Neural progenitor cell (in vitro differentiated cells): ENCODE data around the gene NCF1. TPM values are rescaled to one million over a fixed set of nuclear protein-coding genes. Genes with fewer than 3 reads are reported as not detected.
"Not testable (repeated sequence)": the region's sequence is repeated elsewhere in the genome, so short reads cannot be mapped to it uniquely, and the experiment has no call there.

Source experiments
- DNase-seq: peaks from one replicate; pipeline ENCODE4 v3.0.0-alpha.2; 2016; ENCODE audit warnings: low spot score
- H2AFZ ChIP-seq: fragments of 200-600 bp; sonication (generic); replicated peaks from 2 replicates; pipeline ENCODE4 v1.6.1; 2016; ENCODE audit warnings: antibody characterized with exemption
- H3F3A ChIP-seq: fragments of 200-600 bp; sonication (generic); 2 replicates; pipeline ENCODE4 v1.6.1; 2016; ENCODE audit warnings: antibody characterized with exemption, low read depth
- H3K27ac ChIP-seq: fragments of 200-600 bp; sonication (generic); 2 replicates; pipeline ENCODE4 v1.5.1; 2016; ENCODE audit warnings: mild to moderate bottlenecking
- H3K27me3 ChIP-seq: fragments of 200-600 bp; sonication (generic); 2 replicates; pipeline ENCODE4 v1.6.1; 2016; ENCODE audit warnings: mild to moderate bottlenecking, moderate library complexity
- H3K36me3 ChIP-seq: fragments of 200-600 bp; sonication (generic); 2 replicates; pipeline ENCODE4 v1.5.1; 2016
- H3K4me1 ChIP-seq: fragments of 200-600 bp; sonication (generic); 2 replicates; pipeline ENCODE4 v1.6.1; 2016; ENCODE audit warnings: mixed run types
- H3K4me2 ChIP-seq: fragments of 200-600 bp; sonication (generic); 2 replicates; pipeline ENCODE4 v1.6.1; 2016
- H3K4me3 ChIP-seq: fragments of 200-600 bp; sonication (generic); 2 replicates; pipeline ENCODE4 v1.5.1; 2016
- H3K79me2 ChIP-seq: fragments of 200-600 bp; sonication (generic); 2 replicates; pipeline ENCODE4 v1.6.1; 2016; ENCODE audit warnings: low read depth
- H3K9ac ChIP-seq: fragments of 200-600 bp; sonication (generic); 2 replicates; pipeline ENCODE4 v1.6.1; 2016
- H3K9me3 ChIP-seq: fragments of 200-600 bp; sonication (generic); 2 replicates; pipeline ENCODE4 v1.5.1; 2016; ENCODE audit warnings: low read depth
- H4K20me1 ChIP-seq: fragments of 200-600 bp; sonication (generic); 2 replicates; pipeline ENCODE4 v1.6.1; 2016; ENCODE audit warnings: low read depth
- H3K27ac Mint-ChIP-seq: 3 replicates; pipeline ENCODE4 v1.8.0; 2021; ENCODE audit warnings: mixed read lengths
- H3K27me3 Mint-ChIP-seq: 2 replicates; pipeline ENCODE4 v1.8.0; 2022; ENCODE audit warnings: low read depth, mild to moderate bottlenecking, inconsistent platforms, moderate library complexity, mixed read lengths; ENCODE audit not compliant: insufficient read depth
- H3K36me3 Mint-ChIP-seq: 3 replicates; pipeline ENCODE4 v1.8.0; 2021; ENCODE audit warnings: mixed read lengths
- H3K4me1 Mint-ChIP-seq: 3 replicates; pipeline ENCODE4 v1.8.0; 2021; ENCODE audit warnings: mixed read lengths
- H3K4me3 Mint-ChIP-seq: 3 replicates; pipeline ENCODE4 v1.8.0; 2021; ENCODE audit warnings: mild to moderate bottlenecking, moderate library complexity, mixed read lengths
- H3K9me3 Mint-ChIP-seq: 3 replicates; pipeline ENCODE4 v1.8.0; 2020; ENCODE audit warnings: mixed read lengths
- total RNA-seq: library from RNA; depleted of rRNA; stranded (reverse); fragments of >200 nt; gene quantifications from 2 replicates; pipeline ENCODE4 v1.2.3, GENCODE V29; 2015; ENCODE audit warnings: low replicate concordance

NCF1 gene
- total RNA-seq, 1 donor from 2014 or later = not detected

DNA sequence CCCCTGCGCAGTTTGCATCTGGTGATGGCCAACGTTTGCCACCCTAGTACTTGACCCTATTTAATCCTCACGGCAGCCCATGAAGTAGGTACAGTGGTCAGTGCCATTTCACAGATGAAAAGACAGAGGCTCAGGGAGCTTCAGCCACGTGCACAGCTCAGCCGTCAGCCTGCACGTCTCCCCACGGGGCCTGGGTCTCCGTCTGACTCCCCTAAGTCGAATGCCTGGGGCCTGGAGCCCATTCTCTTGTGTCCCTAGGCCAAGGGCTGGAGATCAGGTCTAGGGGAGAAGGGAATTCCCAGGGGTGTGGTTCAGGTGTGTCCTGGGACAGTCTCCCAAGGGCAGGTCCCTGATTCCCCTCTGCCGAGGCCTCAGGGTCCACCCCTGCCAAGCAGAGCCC, 6.8 kb upstream of the NCF1 start:
- not testable (repeated sequence) for H3K36me3 Mint-ChIP-seq, H3K36me3 ChIP-seq, H3K4me1 Mint-ChIP-seq, H3K4me1 ChIP-seq, H3F3A ChIP-seq, H3K27me3 Mint-ChIP-seq, H3K27ac ChIP-seq, H3K79me2 ChIP-seq, H3K9me3 Mint-ChIP-seq, H2AFZ ChIP-seq, H3K27ac Mint-ChIP-seq, H3K9ac ChIP-seq, H3K27me3 ChIP-seq, H3K4me3 Mint-ChIP-seq, H3K4me2 ChIP-seq, H4K20me1 ChIP-seq, H3K9me3 ChIP-seq, DNase-seq, H3K4me3 ChIP-seq

DNA sequence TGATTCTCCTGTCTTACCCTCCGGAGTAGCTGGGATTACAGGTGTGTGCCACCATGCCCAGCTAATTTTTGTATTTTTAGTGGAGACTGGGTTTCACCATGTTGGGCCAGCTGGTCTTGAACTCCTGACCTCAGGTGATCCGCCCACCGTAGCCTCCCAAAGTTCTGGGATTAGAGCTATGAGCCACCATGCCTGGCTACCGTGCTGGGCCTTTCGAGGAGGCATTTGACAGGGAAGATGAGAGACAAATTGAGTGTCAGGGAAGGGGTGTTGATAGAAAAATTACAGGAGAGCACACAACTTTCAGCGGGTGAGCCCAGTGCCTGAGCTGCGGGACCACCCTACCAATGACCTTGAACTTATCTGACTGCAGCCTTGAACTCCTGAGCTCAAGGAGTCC, 3.7 kb upstream of the NCF1 start:
- DNase-seq, H3K27me3 Mint-ChIP-seq, H3K4me3 ChIP-seq, H2AFZ ChIP-seq, H3K36me3 Mint-ChIP-seq, H3K36me3 ChIP-seq, H3K4me3 Mint-ChIP-seq, H3F3A ChIP-seq, H3K9ac ChIP-seq, H3K9me3 Mint-ChIP-seq, H3K4me1 Mint-ChIP-seq, H3K79me2 ChIP-seq, H4K20me1 ChIP-seq, H3K27ac ChIP-seq, H3K4me2 ChIP-seq, H3K4me1 ChIP-seq, H3K27me3 ChIP-seq, H3K9me3 ChIP-seq, H3K27ac Mint-ChIP-seq: not testable (repeated sequence)

DNA sequence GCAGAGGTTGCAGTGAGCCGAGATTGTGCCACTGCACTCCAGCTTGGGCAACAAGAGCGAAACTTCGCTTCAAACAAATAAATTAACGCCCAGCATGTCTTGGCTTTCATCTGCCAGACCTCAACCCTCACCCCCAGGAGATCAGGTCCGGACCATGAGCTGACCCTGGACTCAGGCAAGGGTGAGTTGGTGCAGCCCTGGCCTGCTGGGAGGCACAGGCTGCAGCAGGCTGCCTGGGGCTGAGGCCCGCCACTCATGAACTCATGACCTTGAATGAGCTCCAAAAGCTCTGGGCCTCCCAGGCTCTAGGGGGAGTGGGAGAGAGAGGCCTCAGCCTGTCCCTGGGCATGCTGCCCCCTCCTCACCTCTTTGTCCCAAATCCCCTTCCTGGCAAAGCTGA, 1.7 kb upstream of the NCF1 start:
- not testable (repeated sequence) for H3K4me3 Mint-ChIP-seq, H2AFZ ChIP-seq, H3K27ac Mint-ChIP-seq, H3K27me3 Mint-ChIP-seq, DNase-seq, H3K36me3 Mint-ChIP-seq, H3K4me2 ChIP-seq, H4K20me1 ChIP-seq, H3K4me1 Mint-ChIP-seq, H3K4me3 ChIP-seq, H3K27ac ChIP-seq, H3K9me3 Mint-ChIP-seq, H3K9me3 ChIP-seq, H3F3A ChIP-seq, H3K9ac ChIP-seq, H3K27me3 ChIP-seq, H3K36me3 ChIP-seq, H3K79me2 ChIP-seq, H3K4me1 ChIP-seq

DNA sequence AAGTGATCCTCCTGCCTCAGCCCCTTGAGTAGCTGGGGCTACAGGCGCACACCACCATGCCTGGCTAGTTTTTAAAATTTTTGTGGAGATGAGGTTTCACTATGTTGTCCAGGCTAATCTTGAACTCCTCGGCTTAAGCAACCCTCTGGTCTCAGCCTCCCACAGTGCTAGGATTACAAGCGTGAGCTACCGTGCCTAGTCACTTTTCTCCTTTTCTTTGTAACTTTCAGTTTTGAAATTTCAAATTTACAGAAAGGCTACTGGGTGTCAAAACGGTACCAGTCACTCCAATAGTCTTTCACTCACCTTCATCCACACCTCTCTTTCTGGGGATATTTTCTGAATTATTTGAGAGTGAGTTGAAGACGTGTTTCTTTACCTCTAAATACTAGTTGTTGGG, 1.3 kb downstream of the NCF1 start:
- not testable (repeated sequence) for H3K9me3 Mint-ChIP-seq, H3F3A ChIP-seq, H3K4me3 ChIP-seq, H3K4me1 ChIP-seq, H3K27me3 Mint-ChIP-seq, H3K27me3 ChIP-seq, H3K79me2 ChIP-seq, DNase-seq, H3K4me1 Mint-ChIP-seq, H3K27ac Mint-ChIP-seq, H3K9ac ChIP-seq, H3K27ac ChIP-seq, H3K9me3 ChIP-seq, H3K4me2 ChIP-seq, H3K4me3 Mint-ChIP-seq, H3K36me3 ChIP-seq, H2AFZ ChIP-seq, H3K36me3 Mint-ChIP-seq, H4K20me1 ChIP-seq

DNA sequence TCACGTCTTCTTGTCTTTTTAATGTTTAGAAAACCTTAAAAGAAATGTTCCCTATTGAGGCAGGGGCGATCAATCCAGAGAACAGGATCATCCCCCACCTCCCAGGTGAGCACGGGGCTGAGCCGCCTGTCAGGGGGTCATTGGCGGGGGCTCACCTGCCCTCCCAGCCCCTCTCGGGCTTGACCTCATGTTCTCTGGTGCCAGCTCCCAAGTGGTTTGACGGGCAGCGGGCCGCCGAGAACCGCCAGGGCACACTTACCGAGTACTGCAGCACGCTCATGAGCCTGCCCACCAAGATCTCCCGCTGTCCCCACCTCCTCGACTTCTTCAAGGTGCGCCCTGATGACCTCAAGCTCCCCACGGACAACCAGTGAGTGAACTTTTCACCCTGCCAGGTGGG, 5.2 kb downstream of the NCF1 start:
- H3K9ac ChIP-seq, H3K36me3 Mint-ChIP-seq, H3K4me1 ChIP-seq, DNase-seq, H3K36me3 ChIP-seq, H3F3A ChIP-seq, H3K27me3 ChIP-seq, H2AFZ ChIP-seq, H4K20me1 ChIP-seq, H3K79me2 ChIP-seq, H3K9me3 ChIP-seq, H3K4me3 Mint-ChIP-seq, H3K4me3 ChIP-seq, H3K4me2 ChIP-seq, H3K9me3 Mint-ChIP-seq, H3K27ac ChIP-seq, H3K4me1 Mint-ChIP-seq, H3K27ac Mint-ChIP-seq, H3K27me3 Mint-ChIP-seq: not testable (repeated sequence)

DNA sequence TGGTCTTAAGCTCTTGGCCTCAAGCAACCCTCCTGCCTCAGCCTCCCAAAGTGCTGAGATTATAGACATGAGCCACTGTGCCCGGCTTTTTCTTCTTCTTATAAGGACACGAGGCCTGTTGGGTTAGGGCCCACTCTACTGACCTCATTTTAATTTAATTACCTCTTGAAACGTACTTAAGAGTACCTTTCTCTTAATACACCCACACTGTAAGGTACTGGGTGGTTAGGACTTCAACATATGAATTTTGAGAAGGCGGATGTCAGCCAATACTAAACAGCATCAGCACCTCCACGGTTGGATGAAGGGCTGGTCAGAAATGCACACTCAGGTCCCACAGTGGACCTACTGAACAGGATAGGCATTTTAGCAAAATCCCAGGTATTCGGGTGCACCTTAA, 7.9 kb downstream of the NCF1 start:
- not testable (repeated sequence) for H3K9ac ChIP-seq, H3K27ac ChIP-seq, DNase-seq, H3K27me3 ChIP-seq, H3K27ac Mint-ChIP-seq, H3K79me2 ChIP-seq, H3K9me3 ChIP-seq, H2AFZ ChIP-seq, H3K4me1 ChIP-seq, H3K9me3 Mint-ChIP-seq, H3K36me3 ChIP-seq, H3K36me3 Mint-ChIP-seq, H3K4me3 Mint-ChIP-seq, H4K20me1 ChIP-seq, H3K4me2 ChIP-seq, H3K4me3 ChIP-seq, H3F3A ChIP-seq, H3K27me3 Mint-ChIP-seq, H3K4me1 Mint-ChIP-seq

DNA sequence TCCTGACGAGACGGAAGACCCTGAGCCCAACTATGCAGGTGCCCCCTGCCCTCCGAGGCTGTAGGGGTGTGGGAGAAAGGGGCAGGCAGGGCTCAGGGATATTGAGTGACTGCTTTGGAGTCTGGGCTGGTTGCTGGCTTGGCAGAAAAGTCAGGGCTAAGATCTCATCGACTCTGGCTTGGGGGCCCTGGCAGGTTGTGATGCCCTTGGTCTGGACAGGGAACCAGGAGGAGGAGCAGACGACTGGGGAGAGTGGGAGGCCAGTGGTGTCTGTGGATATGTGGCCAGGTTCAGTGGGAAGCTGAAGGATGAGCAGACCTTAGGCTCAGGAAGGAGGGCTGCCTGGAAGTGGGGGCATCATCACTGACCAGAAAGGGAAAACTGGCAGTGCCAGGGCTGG, 9.8 kb downstream of the NCF1 start:
- H3K27me3 ChIP-seq, H3K4me2 ChIP-seq, H3K9me3 Mint-ChIP-seq, H4K20me1 ChIP-seq, H3K9me3 ChIP-seq, H3K36me3 Mint-ChIP-seq, H3K4me1 ChIP-seq, H3K4me1 Mint-ChIP-seq, H3K27ac Mint-ChIP-seq, H2AFZ ChIP-seq, H3K9ac ChIP-seq, H3K27ac ChIP-seq, H3K36me3 ChIP-seq, H3K27me3 Mint-ChIP-seq, H3K4me3 ChIP-seq, H3K79me2 ChIP-seq, H3F3A ChIP-seq, H3K4me3 Mint-ChIP-seq: not testable (repeated sequence)
- DNase-seq = peak; percentile 1

DNA sequence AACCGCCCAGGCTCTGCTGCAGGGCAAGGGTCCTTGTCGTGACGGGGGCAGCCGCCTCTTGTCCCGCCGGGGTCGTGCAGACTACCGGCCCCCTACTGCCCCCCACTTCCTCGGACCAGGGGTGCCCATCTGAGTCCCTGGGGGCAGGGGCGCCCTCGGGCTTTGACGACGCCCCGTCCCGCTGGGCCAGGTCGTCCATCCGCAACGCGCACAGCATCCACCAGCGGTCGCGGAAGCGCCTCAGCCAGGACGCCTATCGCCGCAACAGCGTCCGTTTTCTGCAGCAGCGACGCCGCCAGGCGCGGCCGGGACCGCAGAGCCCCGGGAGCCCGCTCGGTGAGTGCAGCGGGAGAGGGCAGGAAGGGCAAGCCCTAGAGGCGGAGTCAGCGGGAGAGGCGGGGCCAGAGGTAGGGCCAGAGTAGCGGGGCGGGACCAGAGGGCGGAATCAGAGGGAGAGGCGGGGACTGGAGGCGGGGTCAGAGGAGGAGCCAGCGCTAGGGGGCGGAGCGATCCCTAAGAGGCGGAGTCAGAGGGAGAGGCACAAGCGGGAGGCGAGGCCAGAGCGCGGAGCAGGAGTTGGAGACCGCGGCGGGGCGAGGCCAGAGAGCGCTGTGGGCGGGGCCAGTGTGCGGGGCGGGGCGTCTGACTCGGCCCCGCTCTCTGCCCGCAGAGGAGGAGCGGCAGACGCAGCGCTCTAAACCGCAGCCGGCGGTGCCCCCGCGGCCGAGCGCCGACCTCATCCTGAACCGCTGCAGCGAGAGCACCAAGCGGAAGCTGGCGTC, 14.7 kb downstream of the NCF1 start:
- H3K27me3 Mint-ChIP-seq, H3K4me1 Mint-ChIP-seq, H3K27ac Mint-ChIP-seq, H3F3A ChIP-seq, H3K9me3 Mint-ChIP-seq, H3K36me3 ChIP-seq, H3K4me2 ChIP-seq, H3K4me1 ChIP-seq, H3K27ac ChIP-seq, H3K9ac ChIP-seq, H4K20me1 ChIP-seq, H3K27me3 ChIP-seq, H3K36me3 Mint-ChIP-seq, H3K4me3 Mint-ChIP-seq, H3K79me2 ChIP-seq, H2AFZ ChIP-seq, H3K9me3 ChIP-seq: not testable (repeated sequence)
- H3K4me3 ChIP-seq = peak overlapping the region; percentile 35
- peak; percentile 91 for DNase-seq
